NB4 (cell line): ENCODE measurements around the gene PLS3.

Source experiments
- DNase-seq: peaks from one replicate; pipeline ENCODE4 v3.0.0; 2010; ENCODE audit warnings: low read depth
- H3K4me3 ChIP-seq: one replicate; pipeline ENCODE4 v1.5.1; 2011; ENCODE audit warnings: mild to moderate bottlenecking, low read depth, low read length, moderate library complexity
- MAX ChIP-seq: IDR thresholded peaks from 2 replicates; pipeline ENCODE4 v1.6.1; 2011; ENCODE audit warnings: low read depth, low read length
- MYC ChIP-seq: IDR thresholded peaks from 2 replicates; pipeline ENCODE4 v1.6.1; 2011; ENCODE audit warnings: low read depth, low read length
- POLR2A ChIP-seq: IDR thresholded peaks from 2 replicates; pipeline ENCODE4 v1.6.1; 2011; ENCODE audit warnings: mild to moderate bottlenecking; ENCODE audit not compliant: insufficient read length; ENCODE audit errors: extremely low read depth
- TF ChIP-seq, protein P1 (sequence below): IDR thresholded peaks from one replicate; pipeline ENCODE4 v1.5.1; 2012; ENCODE audit warnings: low read depth, low read length

PLS3 gene

GRCh38 chrX:115560978-115561604 lies at the start of gene PLS3:
TSS of gene PLS3 (plus strand) at chrX:115561174. CDS start at chrX:115610251, 49,077 bp downstream.
- TF ChIP-seq MYC (no peak), POLR2A (no peak), MAX (no peak)
- TF ChIP-seq, protein P1, sequence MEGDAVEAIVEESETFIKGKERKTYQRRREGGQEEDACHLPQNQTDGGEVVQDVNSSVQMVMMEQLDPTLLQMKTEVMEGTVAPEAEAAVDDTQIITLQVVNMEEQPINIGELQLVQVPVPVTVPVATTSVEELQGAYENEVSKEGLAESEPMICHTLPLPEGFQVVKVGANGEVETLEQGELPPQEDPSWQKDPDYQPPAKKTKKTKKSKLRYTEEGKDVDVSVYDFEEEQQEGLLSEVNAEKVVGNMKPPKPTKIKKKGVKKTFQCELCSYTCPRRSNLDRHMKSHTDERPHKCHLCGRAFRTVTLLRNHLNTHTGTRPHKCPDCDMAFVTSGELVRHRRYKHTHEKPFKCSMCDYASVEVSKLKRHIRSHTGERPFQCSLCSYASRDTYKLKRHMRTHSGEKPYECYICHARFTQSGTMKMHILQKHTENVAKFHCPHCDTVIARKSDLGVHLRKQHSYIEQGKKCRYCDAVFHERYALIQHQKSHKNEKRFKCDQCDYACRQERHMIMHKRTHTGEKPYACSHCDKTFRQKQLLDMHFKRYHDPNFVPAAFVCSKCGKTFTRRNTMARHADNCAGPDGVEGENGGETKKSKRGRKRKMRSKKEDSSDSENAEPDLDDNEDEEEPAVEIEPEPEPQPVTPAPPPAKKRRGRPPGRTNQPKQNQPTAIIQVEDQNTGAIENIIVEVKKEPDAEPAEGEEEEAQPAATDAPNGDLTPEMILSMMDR, result no peak
- DNase-seq, result no peak
- H3K4me3 ChIP-seq, result no peak within 1 kb of the TSS

GRCh38 chrX:115518113-115518512 lies 42.9 kb upstream of the PLS3 start:
- TF ChIP-seq MAX, result no peak
- TF ChIP-seq, protein P1, result no peak
- no peak for TF ChIP-seq MYC
- no peak for TF ChIP-seq POLR2A
- no peak for DNase-seq
- no peak overlapping the region for H3K4me3 ChIP-seq

- H3K4me3 ChIP-seq, result no peak overlapping the region
- TF ChIP-seq MAX, result no peak
- TF ChIP-seq MYC, result no peak
- TF ChIP-seq POLR2A, result no peak
- TF ChIP-seq, protein P1, result no peak
- DNase-seq, result no peak
Measured at GRCh38 chrX:115521741-115522140, 39.2 kb upstream of the PLS3 start.

- no peak overlapping the region for H3K4me3 ChIP-seq
- no peak for TF ChIP-seq POLR2A
- TF ChIP-seq, protein P1, result no peak
- TF ChIP-seq MAX, result no peak
- no peak for TF ChIP-seq MYC
- no peak for DNase-seq
Measured at GRCh38 chrX:115522952-115523351, 38.0 kb upstream of the PLS3 start.

- no peak for DNase-seq
- TF ChIP-seq MAX, result no peak
- TF ChIP-seq POLR2A, result no peak
- TF ChIP-seq, protein P1, result no peak
- no peak for TF ChIP-seq MYC
- no peak overlapping the region for H3K4me3 ChIP-seq
Measured at GRCh38 chrX:115525486-115525885, 35.5 kb upstream of the PLS3 start.
